ENCODE results near the gene FHIT.
"Not testable (repeated sequence)": the region's sequence is repeated elsewhere in the genome, so short reads cannot be mapped to it uniquely, and the experiment has no call there.

FHIT gene

DNA sequence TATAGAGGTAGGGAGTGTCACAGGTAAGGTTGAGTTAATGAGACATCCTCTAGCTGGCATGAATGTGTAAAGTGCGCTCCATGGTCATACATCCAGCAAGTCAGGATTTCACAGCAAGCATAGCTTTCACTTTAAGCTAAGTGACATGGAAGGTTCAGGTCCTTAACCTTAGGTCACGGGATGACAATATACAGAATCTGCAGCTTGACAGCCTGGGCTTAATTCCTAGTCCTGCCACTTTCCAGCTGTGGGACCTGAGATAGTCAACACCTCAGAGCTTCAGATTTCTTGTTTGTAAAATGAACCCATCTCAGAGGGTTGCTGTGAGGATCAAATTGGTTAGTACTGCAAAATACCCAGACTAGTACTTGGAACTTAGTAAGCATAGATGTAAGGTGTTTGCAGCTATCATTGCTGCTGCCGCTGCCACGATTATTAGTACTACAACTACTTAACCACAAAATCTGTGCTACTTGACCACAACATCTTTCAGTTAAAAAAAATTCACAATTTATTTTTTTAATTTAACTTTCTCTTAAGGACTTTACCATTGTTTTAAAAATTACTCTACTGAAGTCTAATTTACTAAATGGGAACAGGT lies 1311.3 kb downstream of the FHIT start:
- H3K27ac ChIP-seq (ENCODE audit: low read depth, low read length) = no peak overlapping the region
- no peaks in the 10 kb centered on the region for H3K36me3 ChIP-seq (ENCODE audit: insufficient read depth, low read length)
- no peaks in the 10 kb centered on the region; the same call in 1 of the 2 replicates for H3K27me3 ChIP-seq (ENCODE audit: insufficient read depth, low read length)
- no peak overlapping the region for H2AFZ ChIP-seq (ENCODE audit: low read length, unreplicated experiment)
- H3K4me3 ChIP-seq (ENCODE audit: low read depth, low read length) = no peak overlapping the region
- no peaks in the 10 kb centered on the region for H3K4me1 ChIP-seq (ENCODE audit: control insufficient read depth, insufficient read depth, low read length, unreplicated experiment)
- H3K79me2 ChIP-seq (ENCODE audit: control insufficient read depth, insufficient read depth, low read length, unreplicated experiment) = no peaks in the 10 kb centered on the region

DNA sequence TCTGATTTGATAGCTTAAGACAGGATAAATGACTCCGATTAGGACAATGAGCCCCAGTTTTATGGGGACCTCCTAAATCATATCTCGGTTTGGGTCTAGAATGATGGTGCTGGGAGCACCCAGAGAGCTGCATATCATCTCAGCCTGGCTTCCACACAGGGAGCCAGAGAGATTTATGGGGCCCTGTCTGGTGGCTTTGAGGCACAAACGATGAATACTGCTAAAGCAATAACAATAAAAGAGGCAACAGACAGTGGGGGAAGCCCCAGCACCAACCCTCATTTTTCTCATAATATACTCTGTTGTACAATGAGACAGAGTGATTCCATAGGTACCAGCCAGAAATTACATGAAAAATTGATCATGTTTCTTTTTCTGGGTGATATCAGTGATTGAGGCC lies 1312.4 kb downstream of the FHIT start:
- H3K27me3 ChIP-seq (ENCODE audit: insufficient read depth, low read length) = no peaks in the 10 kb centered on the region; the same call in 1 of the 2 replicates
- H3K27ac ChIP-seq (ENCODE audit: low read depth, low read length) = no peak overlapping the region
- H3K4me1 ChIP-seq (ENCODE audit: control insufficient read depth, insufficient read depth, low read length, unreplicated experiment) = no peaks in the 10 kb centered on the region
- H2AFZ ChIP-seq (ENCODE audit: low read length, unreplicated experiment) = no peak overlapping the region
- H3K4me3 ChIP-seq (ENCODE audit: low read depth, low read length) = no peak overlapping the region
- H3K79me2 ChIP-seq (ENCODE audit: control insufficient read depth, insufficient read depth, low read length, unreplicated experiment) = no peaks in the 10 kb centered on the region
- no peaks in the 10 kb centered on the region for H3K36me3 ChIP-seq (ENCODE audit: insufficient read depth, low read length)

DNA sequence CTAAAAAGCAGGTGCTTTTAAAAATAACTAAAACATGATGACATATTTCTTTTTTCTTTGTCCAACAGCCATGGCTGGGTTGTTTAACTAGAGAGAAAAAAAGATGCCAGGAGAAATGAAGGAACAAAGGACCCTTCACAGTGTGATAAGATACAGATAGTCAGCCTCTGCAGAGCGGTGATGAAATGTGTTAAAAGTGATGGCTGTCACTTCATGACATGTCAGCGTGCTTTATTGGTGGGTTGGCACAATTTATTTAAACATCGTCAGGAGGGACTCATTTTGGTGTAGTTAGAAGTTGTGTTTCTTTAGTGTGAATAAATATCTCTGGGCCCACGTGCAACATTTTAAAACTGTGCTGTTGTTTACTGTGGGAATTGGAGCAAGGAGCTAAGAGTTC lies 1314.1 kb downstream of the FHIT start:
- no peak overlapping the region for H2AFZ ChIP-seq (ENCODE audit: low read length, unreplicated experiment)
- H3K4me1 ChIP-seq (ENCODE audit: control insufficient read depth, insufficient read depth, low read length, unreplicated experiment) = no peaks in the 10 kb centered on the region
- no peaks in the 10 kb centered on the region for H3K79me2 ChIP-seq (ENCODE audit: control insufficient read depth, insufficient read depth, low read length, unreplicated experiment)
- no peak overlapping the region for H3K27ac ChIP-seq (ENCODE audit: low read depth, low read length)
- no peaks in the 10 kb centered on the region; the same call in 1 of the 2 replicates for H3K27me3 ChIP-seq (ENCODE audit: insufficient read depth, low read length)
- H3K36me3 ChIP-seq (ENCODE audit: insufficient read depth, low read length) = no peaks in the 10 kb centered on the region
- H3K4me3 ChIP-seq (ENCODE audit: low read depth, low read length) = no peak overlapping the region

GRCh38 chr3:59936472-59936871 lies 1314.8 kb downstream of the FHIT start:
- no peak overlapping the region for H3K27ac ChIP-seq (ENCODE audit: low read depth, low read length)
- no peaks in the 10 kb centered on the region for H3K4me1 ChIP-seq (ENCODE audit: control insufficient read depth, insufficient read depth, low read length, unreplicated experiment)
- H2AFZ ChIP-seq (ENCODE audit: low read length, unreplicated experiment) = no peak overlapping the region
- H3K27me3 ChIP-seq (ENCODE audit: insufficient read depth, low read length) = no peaks in the 10 kb centered on the region; the same call in 1 of the 2 replicates
- no peaks in the 10 kb centered on the region for H3K36me3 ChIP-seq (ENCODE audit: insufficient read depth, low read length)
- H3K4me3 ChIP-seq (ENCODE audit: low read depth, low read length) = no peak overlapping the region
- H3K79me2 ChIP-seq (ENCODE audit: control insufficient read depth, insufficient read depth, low read length, unreplicated experiment) = no peaks in the 10 kb centered on the region

- Histone ChIP-seq H3K4me3 (ENCODE audit: low read depth, low read length) (no peak overlapping the region), H3K27me3 (ENCODE audit: insufficient read depth, low read length) (no peaks in the 10 kb centered on the region; the same call in 1 of the 2 replicates), H2AFZ (ENCODE audit: low read length, unreplicated experiment) (no peak overlapping the region), H3K27ac (ENCODE audit: low read depth, low read length) (no peak overlapping the region), H3K79me2 (ENCODE audit: control insufficient read depth, insufficient read depth, low read length, unreplicated experiment) (no peaks in the 10 kb centered on the region), H3K4me1 (ENCODE audit: control insufficient read depth, insufficient read depth, low read length, unreplicated experiment) (no peaks in the 10 kb centered on the region), H3K36me3 (ENCODE audit: insufficient read depth, low read length) (no peaks in the 10 kb centered on the region)
Measured at GRCh38 chr3:59935025-59935424, 1316.2 kb downstream of the FHIT start.

- not testable (repeated sequence) for H3K4me3 ChIP-seq (ENCODE audit: low read depth, low read length); H3K79me2 ChIP-seq (ENCODE audit: control insufficient read depth, insufficient read depth, low read length, unreplicated experiment); H3K27me3 ChIP-seq (ENCODE audit: insufficient read depth, low read length); H3K27ac ChIP-seq (ENCODE audit: low read depth, low read length); H3K4me1 ChIP-seq (ENCODE audit: control insufficient read depth, insufficient read depth, low read length, unreplicated experiment); H3K36me3 ChIP-seq (ENCODE audit: insufficient read depth, low read length); H2AFZ ChIP-seq (ENCODE audit: low read length, unreplicated experiment)
Measured at GRCh38 chr3:59934560-59934959, 1316.7 kb downstream of the FHIT start.

DNA sequence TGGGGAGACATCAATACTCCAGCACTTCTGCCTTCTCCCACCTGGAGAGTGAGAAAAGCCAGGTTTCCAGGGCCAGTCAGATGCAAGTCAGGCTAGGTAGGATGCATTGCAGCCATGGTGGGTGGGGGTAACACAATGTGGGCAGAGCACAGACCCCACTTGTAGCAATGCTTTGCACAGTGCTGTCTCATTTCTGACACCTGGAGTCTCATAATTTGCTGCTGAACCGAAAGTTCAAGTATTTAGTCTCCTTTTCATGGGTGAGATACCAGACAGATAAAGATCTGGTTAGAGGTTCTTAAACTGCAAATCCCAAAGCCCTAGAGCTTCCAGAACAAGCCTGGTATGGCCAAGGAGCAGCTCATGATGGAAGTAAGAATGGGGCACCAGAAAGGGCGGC lies 1321.1 kb downstream of the FHIT start:
- Histone ChIP-seq H3K36me3 (ENCODE audit: insufficient read depth, low read length) (no peaks in the 10 kb centered on the region), H3K27ac (ENCODE audit: low read depth, low read length) (no peak overlapping the region), H3K4me1 (ENCODE audit: control insufficient read depth, insufficient read depth, low read length, unreplicated experiment) (no peaks in the 10 kb centered on the region), H3K79me2 (ENCODE audit: control insufficient read depth, insufficient read depth, low read length, unreplicated experiment) (no peaks in the 10 kb centered on the region), H2AFZ (ENCODE audit: low read length, unreplicated experiment) (no peak overlapping the region), H3K27me3 (ENCODE audit: insufficient read depth, low read length) (no peaks in the 10 kb centered on the region), H3K4me3 (ENCODE audit: low read depth, low read length) (no peak overlapping the region)

DNA sequence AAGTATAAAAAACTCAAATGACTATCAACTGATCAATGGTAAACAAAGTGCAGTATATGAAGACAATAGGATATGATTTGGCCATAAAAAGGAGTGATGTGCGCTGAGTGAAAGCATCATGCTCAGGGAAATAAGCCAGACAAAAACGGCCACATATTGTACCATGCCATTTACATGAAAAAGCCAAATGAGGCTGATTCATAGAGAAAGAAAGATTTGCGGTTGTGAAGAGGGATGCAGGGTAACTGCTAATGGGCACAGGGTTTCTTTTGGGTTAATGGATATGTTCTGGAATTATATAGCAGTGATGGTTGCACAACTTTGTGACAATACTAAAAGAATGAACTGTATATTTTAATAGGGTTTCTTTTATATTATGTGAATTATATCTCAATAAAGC lies 1324.2 kb downstream of the FHIT start:
- H3K4me3 ChIP-seq (ENCODE audit: low read depth, low read length) = no peak overlapping the region
- no peaks in the 10 kb centered on the region for H3K36me3 ChIP-seq (ENCODE audit: insufficient read depth, low read length)
- H3K79me2 ChIP-seq (ENCODE audit: control insufficient read depth, insufficient read depth, low read length, unreplicated experiment) = no peaks in the 10 kb centered on the region
- H3K27me3 ChIP-seq (ENCODE audit: insufficient read depth, low read length) = no peaks in the 10 kb centered on the region
- H3K4me1 ChIP-seq (ENCODE audit: control insufficient read depth, insufficient read depth, low read length, unreplicated experiment) = no peaks in the 10 kb centered on the region
- H2AFZ ChIP-seq (ENCODE audit: low read length, unreplicated experiment) = no peak overlapping the region
- no peak overlapping the region for H3K27ac ChIP-seq (ENCODE audit: low read depth, low read length)

GRCh38 chr3:59925946-59926345 lies 1325.3 kb downstream of the FHIT start:
- Histone ChIP-seq H3K4me1 (ENCODE audit: control insufficient read depth, insufficient read depth, low read length, unreplicated experiment) (no peaks in the 10 kb centered on the region), H3K4me3 (ENCODE audit: low read depth, low read length) (no peak overlapping the region), H3K27ac (ENCODE audit: low read depth, low read length) (no peak overlapping the region), H3K79me2 (ENCODE audit: control insufficient read depth, insufficient read depth, low read length, unreplicated experiment) (no peaks in the 10 kb centered on the region), H2AFZ (ENCODE audit: low read length, unreplicated experiment) (no peak overlapping the region), H3K27me3 (ENCODE audit: insufficient read depth, low read length) (no peaks in the 10 kb centered on the region), H3K36me3 (ENCODE audit: insufficient read depth, low read length) (no peaks in the 10 kb centered on the region)

GRCh38 chr3:59922192-59922591 lies 1329.1 kb downstream of the FHIT start:
- H3K79me2 ChIP-seq (ENCODE audit: control insufficient read depth, insufficient read depth, low read length, unreplicated experiment) = no peaks in the 10 kb centered on the region
- H2AFZ ChIP-seq (ENCODE audit: low read length, unreplicated experiment) = no peak overlapping the region
- no peaks in the 10 kb centered on the region for H3K27me3 ChIP-seq (ENCODE audit: insufficient read depth, low read length)
- no peaks in the 10 kb centered on the region for H3K4me1 ChIP-seq (ENCODE audit: control insufficient read depth, insufficient read depth, low read length, unreplicated experiment)
- no peak overlapping the region for H3K27ac ChIP-seq (ENCODE audit: low read depth, low read length)
- no peaks in the 10 kb centered on the region for H3K36me3 ChIP-seq (ENCODE audit: insufficient read depth, low read length)
- H3K4me3 ChIP-seq (ENCODE audit: low read depth, low read length) = no peak overlapping the region

DNA sequence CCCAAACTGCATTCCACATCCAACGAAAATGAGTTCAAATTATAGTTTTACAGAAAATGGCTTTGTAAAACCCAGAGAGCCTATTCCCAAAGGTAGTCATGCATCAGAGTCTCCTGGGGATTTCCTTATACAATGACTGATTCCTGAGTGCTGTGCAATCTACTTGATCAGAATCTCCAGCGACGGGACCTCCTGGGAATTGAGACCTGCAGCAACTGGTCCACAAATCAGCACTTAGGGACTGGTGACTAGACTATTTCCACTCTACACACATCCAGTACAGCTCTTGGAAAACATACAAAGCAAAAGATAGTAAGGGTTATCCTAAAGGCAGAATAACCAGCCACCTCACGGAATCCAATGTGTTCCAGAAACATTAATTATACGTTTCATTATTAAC lies 1330.4 kb downstream of the FHIT start:
- Histone ChIP-seq H3K4me3 (ENCODE audit: low read depth, low read length) (no peak overlapping the region), H3K79me2 (ENCODE audit: control insufficient read depth, insufficient read depth, low read length, unreplicated experiment) (no peaks in the 10 kb centered on the region), H2AFZ (ENCODE audit: low read length, unreplicated experiment) (no peak overlapping the region), H3K36me3 (ENCODE audit: insufficient read depth, low read length) (no peaks in the 10 kb centered on the region), H3K27me3 (ENCODE audit: insufficient read depth, low read length) (no peaks in the 10 kb centered on the region), H3K4me1 (ENCODE audit: control insufficient read depth, insufficient read depth, low read length, unreplicated experiment) (no peaks in the 10 kb centered on the region), H3K27ac (ENCODE audit: low read depth, low read length) (no peak overlapping the region)

All from ACC112 (cell line).